Left ventricle myocardium superior (tissue), 1 donor: ENCODE measurements around the gene SSU72. TPM values are rescaled to one million over a fixed set of nuclear protein-coding genes. Genes with fewer than 3 reads are reported as not detected.
A peak's percentile ranks its signal among the peaks of the same experiment; 100 is the strongest.

Source experiments
- ATAC-seq: fragments of 200-7000 bp; cut with Tn5 transposase; one replicate; pipeline ENCODE4 v1.9.1; 2020; ENCODE audit warnings: mild to moderate bottlenecking, moderate library complexity
- DNase-seq: peaks from one replicate; pipeline ENCODE4 v3.0.0-alpha.2; 2020
- intact Hi-C: fragments of 100-400 bp; cut with micrococcal nuclease; formaldehyde crosslinking; loops from one replicate; pipeline ENCODE4 v1.11.0; 2022
- long read RNA-seq: library from polyadenylated mRNA; unstranded; transcript quantifications from one replicate; pipeline ENCODE4 v2.0.0, GENCODE V29; 2021
- total RNA-seq: library from RNA; stranded (reverse); fragmentation: NEBNext Ultra II Directional; extraction: Animal tissue kit (Norgen Biotek cat#: 25700); gene quantifications from one replicate; pipeline ENCODE4 v1.2.1, GENCODE V29; 2021
- donor health status: DM: no; HTN: yes; CAD: no; lungs with severe emphysema.

Gene SSU72
- total RNA-seq = 118 TPM
- long read RNA-seq, full-length matches to known transcripts = 219 of 235 reads
- long read RNA-seq, partial matches to known transcripts = 14 of 235 reads
- long read RNA-seq, other reads (novel, unspliced or antisense) = 2 of 235 reads

DNA sequence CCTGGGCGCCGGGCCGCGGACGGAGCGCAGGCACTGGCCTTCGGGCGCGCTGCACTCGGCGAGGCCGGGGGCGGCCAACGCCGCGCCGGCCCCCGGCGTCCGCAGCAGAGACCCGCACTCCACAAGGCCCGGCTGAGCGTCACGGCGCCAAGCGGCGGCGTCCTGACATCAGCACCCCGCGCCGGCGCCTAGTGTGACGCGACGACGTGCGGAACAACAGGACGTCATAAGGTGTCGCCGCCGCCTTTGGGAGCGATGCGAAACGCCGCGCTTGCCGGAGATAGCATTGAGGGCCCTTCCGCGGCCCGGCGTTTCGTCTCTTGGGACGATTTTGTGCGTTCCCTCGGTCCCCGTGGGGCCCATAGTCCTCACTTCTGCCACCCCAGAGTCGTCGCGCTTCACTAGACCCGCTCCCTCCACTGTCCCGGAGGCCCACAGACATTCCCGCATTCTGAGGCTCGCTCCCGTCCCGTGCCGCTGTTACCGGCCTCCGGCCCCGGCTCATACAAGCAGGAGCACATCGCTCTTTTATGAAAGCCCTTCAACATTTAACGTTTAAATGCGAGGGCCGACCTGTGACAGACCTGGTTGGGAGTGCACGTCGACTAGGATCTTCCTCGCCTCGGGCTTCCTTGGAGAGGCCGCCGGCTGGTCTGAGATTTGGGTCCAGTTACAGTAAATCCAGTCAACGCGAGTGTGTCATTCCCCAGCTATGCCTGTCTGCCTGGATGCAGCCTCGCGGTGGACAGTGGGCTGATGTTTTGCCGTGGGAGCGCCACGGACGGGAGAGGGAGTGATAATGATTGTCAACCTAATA is at the start of gene SSU72:
TSS of gene SSU72 (minus strand) at position 143 of the 817 bp plus-strand sequence. CDS start 306 bp downstream, outside the sequence.
- intact Hi-C loops = no loop called here
- DNase-seq = peak; percentile 97
- ATAC-seq = peak; percentile 96

DNA sequence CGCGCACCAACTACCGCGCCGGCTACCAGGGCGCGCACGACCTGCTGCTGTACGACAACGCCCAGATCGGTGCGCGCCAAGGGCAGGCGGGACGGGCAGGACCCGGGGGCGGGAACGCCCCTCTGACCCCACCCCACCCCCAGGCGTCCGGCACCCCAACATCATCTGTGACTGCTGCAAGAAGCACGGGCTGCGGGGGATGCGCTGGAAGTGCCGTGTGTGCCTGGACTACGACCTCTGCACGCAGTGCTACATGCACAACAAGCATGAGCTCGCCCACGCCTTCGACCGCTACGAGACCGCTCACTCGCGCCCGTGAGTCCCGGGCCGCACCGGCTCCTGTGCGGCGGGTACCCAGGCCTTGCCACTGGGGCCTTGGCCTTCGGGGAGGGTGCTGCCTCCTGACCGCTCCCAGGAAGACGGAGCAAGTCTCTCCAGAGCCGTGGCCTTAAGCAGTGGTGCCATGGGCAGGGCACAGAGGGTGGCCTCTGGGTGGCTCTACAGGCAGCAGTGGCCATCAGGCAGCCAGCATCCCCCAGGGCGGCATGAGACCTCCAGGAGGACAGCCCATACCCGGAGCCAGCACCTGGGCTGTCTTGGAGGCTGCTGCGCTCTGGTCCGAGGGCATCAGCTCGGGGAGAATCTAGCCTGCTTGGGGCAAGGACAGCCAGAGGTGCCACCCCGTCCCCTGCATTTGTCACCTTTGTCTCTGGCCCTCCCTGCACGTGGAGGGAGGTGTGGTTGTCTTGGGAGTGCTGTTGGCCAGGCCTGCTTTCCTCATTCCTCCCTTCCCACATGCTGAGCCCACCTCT is 49.2 kb upstream of the SSU72 start:
- no peak for ATAC-seq
- intact Hi-C loops = no loop called here
- peak; percentile 31 for DNase-seq

DNA sequence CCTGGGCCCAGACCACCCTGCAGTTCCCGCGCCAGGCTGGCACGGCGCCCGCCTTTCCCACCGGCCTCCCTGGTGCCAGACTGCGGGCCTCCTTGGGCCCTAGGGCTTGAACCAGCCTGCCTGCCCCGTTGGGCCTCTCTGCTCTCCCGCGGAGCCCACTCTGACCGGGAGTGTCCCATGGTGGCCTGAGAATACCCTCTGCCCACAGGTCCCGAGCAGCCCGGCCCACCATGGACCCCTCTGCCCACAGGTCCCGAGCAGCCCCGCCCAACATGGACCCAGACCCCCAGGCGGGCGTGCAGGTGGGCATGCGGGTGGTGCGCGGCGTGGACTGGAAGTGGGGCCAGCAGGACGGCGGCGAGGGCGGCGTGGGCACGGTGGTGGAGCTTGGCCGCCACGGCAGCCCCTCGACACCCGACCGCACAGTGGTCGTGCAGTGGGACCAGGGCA is 48.5 kb upstream of the SSU72 start:
- peak; percentile 32 for DNase-seq
- intact Hi-C loops = no loop called here
- ATAC-seq = no peak

DNA sequence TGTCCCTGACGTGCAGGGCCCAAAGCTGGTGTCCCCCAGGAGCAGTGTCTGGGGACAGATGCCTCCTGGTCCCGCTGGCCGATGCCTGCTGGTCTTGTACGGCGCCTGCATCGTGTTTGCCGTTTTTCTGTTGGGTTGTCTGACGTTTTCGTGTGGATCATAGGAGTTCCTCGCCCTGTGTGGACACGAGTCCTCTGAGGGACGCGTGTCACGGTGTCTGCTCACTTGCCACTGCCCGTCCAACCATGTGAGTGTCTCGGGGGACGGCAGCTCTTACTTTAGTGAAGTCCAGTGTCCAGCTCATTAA is 48.1 kb upstream of the SSU72 start:
- ATAC-seq (no peak), DNase-seq (peak; percentile 20)
- intact Hi-C loops = no loop called here

DNA sequence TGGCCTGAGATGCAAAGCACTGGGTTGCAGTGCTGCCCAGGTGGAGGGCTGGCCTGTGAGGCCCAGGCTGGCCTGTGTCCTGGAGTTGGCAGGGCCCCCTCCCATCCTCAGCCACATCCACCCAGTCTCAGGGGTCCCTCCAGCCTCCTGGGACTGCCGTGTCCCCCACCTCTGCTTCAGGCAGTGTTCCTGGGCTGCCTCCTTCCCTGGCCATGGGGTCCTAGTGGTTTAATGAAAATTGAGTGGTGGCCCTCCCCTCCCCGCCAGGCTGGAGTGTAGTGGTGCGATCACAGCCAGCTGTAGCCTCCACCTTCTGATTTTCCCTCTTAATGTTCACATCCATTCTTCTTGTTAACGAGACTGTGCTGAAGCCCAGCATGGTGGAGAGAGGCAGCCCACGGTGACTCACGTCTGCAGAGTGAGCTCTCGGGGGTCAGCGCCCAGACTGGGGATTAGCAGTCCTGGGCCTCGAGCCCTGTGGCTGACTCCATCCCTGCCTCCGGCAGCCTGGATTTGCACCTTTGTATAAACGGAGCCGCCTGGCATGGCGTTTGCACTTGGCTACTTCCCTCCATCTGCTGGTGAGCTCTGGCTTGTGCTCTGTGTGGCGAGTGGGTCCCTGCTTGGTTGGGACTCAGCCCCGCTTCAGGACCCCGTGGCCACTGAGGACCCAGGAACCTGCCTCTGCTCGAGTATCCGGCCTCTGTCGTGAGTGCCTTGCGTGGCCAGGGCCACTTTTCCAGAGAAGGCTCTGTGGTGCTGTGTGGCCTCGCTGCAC is 47.5 kb upstream of the SSU72 start:
- no peak for ATAC-seq
- intact Hi-C loops = no loop called here
- peak; percentile 37 for DNase-seq

DNA sequence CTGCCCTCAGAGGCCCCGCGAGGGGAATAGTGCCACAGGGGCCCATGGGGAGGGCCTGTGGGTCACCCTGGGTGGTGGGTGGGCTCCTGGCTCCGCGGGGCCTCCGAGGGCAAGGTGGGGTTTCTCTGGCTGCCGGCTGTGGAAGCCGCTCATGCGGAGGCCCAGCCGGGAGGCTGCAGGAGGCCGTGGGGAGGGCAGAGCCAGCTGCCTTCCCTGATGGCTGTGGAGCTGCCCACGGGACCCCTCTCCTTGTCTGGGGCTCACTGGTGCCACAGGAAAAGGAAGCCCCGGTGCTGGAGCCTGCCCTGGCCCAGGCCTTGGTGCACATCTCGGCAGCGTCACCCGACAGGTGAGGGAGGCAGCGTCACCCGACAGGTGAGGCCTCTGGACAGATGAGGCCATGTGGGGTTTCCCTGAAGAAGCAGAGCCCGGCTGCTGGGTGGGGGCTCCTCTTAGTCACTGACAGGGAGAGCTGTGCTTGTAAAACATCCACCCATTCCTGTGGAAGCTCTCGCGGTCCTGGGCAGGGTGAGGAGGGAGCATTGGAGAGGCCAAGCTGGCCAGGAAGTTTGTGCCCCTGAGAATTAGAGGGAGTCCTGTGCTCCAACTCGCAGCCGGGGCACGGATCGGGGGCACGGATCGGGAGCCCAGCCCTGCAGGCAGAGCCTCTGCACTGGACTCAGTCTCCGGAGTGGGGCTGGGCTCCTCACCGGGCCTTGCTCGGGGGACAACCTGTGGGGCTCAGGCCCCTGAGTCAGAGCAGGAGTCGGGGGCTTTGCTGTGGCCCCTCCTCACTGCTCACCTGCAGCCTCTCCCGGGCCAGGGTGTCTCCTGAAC is 46.7 kb upstream of the SSU72 start:
- DNase-seq (peak; percentile 29), ATAC-seq (no peak)
- intact Hi-C loops = no loop called here

DNA sequence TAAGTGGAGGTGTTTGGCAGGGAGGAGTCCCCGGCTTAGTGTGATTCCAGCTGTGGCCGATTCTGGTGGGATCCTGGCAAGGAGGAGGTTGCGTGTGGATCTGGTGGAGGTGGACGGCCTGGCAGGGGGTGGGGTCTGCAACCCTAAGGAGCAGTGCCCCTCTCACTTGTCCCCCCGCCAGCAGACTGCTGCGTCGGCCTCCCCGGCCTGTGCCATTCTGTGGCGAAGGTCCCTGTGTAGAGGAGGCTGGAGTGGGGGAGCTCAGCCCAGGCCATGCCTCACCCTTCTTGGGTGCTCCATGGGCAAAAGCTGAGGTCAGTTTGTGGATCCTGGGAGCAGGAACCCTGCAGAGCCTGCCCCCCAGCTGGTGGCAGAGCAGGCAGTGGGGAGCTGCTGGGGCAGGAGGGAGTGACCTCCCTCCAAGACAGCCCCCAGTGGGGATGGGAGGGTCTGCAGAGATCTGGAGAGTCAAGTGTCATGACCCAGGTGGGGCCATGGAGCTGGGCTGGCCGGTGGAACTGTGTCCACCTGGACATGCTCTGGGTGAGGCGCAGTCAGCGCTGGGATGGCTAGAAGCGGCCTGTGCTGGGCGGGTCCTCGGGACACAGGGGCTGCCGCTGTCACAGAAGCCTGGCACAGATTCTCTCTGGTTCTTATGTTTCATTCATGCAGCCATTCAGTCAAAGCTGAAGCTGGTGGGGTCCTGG is 45.9 kb upstream of the SSU72 start:
- intact Hi-C loops = no loop called here
- DNase-seq = peak; percentile 39
- no peak for ATAC-seq

DNA sequence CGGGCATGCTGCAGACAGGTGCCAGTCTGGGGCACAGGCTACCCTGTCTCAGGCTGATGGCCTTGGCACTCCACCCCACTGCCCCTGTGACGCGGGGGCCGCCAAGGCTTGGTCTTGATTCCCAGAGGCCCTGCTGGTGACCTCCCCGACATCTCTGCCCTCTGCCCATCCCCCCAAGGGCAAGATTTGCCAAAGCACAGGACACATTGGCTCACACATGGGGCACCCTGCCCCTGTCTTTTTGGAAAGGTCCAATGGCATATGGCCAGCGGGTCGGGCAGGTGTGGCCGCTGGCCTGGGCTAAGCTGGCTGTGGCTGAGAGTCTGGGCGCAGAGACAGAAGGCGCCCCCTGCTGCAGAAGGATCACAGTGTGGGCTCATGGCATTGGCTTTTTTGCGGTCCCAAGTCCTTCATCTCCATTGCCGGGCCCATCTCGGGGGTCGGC is 45.3 kb upstream of the SSU72 start:
- intact Hi-C loops = no loop called here
- ATAC-seq (peak; percentile 44), DNase-seq (peak; percentile 85)

DNA sequence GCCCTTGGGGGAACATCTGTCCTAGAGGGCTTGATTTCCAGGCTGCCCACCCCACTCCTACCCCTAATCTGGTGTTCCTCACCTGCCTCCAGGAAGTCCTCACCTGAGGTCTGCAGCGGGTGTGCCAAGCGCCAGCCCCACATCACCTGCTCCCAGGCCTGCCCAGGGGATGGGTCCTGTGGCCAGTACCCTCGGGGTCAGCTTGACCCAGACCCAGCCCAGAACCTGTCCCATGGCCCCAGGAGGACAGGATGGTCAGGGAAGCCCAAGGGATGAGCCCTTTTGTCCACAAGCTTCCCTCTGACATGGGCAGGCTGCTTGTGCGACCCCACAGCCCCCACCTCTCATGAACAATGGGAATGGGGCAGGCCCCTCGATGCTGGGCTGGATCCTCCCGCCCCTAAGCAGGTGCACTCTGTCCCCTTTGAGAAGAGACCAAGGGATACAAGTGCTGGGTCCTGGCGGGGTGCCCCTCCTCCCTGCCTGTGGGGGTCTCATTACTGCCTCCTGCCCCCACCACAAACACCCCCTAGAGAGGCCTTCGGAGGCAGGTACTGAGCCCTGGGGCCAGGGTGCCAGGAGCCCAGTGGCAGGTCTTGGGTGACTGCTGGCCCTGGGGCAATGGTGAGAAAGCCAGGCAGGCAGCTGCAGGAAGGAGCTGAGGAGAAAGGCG is 43.9 kb upstream of the SSU72 start:
- DNase-seq = peak; percentile 27
- intact Hi-C loops = no loop called here
- ATAC-seq = no peak

DNA sequence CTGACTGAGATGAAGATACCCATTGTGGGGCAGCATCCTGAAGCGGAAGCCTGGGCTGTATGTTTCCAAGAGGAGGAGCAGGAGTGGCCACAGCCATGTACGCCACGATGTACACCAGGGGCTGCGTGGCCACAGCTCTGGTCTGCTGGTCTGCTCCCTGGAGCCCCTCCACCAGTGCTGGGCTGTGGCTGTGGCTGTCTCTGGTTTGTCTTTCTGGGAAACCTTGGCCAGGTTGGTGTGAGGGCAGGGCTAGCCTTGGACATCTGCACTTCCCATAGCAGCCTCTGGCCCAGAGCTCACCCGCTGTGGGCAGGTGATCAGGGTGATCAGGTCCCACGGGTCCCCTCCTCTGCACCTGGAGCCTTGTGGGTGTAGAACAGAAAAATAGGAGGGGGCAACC is 43.3 kb upstream of the SSU72 start:
- intact Hi-C loops = no loop called here
- DNase-seq (peak; percentile 26), ATAC-seq (no peak)

DNA sequence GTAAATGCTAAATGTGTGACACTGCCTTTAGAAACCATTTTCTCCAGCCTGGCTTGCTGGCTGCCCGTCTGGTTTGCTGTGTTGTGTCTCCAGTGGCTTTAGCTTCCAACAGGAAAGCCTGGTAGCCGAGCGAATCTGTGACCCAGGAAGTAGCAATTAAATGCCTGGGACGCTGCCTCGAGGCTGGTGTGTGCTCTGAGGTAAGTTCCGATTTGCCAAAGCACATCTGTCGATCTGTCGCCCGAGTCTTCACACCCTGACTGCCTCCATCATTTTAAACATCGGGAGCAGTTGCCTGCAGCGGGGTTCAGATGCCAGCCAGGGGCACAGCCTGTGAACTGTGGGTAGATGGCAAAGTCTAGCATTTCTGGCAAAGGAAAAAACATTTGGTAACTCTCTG is 42.9 kb upstream of the SSU72 start:
- no peak for DNase-seq
- no peak for ATAC-seq
- intact Hi-C loops = no loop called here

DNA sequence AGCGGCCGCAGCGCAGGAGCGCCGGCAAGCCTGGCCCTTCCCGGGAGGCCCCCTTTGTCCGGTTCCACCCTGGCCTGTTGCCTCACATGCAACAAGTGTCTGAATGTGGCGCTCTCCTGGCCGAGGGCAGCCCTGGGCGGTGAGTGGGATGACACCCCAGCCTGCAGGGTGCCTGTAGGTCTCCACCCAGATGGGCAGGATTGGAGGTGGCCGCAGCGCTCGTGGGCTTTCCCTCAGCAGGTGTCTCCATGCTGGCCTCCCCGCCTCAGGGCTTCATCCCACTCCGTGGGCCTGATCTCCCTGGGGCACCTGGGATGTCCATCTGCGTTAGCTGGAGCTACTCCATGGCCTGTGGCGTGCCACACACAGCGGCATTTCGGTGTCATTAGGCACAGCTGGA is 42.2 kb upstream of the SSU72 start:
- no peak for ATAC-seq
- intact Hi-C loops = no loop called here
- peak; percentile 45 for DNase-seq

DNA sequence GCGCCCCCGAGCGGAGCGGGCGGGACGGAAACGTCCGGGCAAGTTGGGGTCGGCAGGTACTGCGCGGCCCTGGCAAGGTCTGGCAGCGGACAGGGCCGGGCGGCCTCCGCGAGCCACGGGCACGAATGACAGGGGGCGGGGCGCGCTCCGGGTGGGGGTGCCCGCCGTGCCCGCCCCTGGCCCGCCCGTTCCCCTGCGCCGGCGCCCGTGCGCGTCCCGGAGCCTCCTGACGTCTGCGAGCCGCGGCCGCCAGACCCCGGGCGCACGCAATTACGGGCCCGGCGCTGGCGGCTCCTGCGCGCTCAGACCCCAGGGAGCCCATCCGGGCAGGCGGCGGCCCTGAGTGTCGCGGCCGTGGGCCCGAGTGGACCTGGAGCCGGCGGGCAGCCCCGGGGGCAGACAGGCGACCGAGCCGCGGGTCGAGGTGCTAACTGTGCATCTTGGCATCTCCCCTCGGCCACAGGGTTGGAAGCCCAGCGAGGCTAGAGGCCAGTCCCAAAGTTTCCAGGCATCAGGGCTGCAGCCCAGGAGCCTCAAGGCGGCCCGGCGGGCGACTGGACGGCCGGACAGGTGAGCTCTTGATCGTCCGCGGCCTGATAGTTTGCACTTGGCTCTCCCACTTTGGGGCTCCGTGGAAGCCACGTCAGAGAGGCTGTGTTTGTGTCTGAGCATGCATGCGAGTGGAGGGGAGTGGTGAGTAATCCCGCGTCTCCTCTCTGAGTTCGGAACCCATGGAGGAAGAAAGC is 41.6 kb upstream of the SSU72 start:
- ATAC-seq = peak; percentile 7
- peak; percentile 80 for DNase-seq
- intact Hi-C loops = no loop called here

DNA sequence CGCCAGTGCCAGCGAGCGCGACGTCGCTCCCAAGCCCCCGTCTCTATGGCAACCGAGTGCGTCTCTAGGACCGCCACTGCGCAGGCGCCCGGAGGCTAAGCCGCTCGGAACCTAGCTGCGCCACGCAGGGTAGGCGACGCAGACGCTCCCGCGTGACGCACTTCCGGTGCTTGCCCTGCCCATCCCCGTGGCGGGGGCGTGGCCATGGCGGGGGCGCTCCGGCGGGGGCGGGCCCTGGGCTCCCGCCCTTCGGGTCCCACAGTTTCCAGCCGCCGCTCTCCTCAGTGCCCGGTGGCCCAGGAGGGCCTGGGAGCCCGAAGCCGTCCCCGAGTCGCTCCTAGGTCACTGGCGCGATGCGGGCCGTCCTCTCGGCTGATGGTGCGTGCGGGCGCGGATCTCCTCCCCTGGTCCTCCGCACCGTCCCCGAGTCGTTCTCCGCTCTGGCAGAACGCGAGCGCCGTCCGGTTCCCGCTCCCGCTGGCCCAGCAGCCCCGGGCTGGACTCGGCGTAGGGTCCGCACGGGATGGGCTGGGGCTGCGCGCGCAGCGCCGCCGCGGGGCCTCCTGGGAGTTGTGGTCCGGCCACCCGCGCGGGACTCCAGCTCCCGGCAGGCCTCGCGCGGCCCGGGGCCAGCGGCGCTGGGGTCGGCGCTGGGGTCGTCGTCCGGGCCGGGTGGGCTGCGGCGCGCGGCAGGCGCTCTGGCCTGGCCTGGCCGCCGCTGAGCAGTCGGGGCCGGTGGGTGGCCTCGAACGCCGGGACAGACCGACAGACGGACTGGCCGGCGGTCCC is 40.8 kb upstream of the SSU72 start, which contains the start of gene MIB2:
TSS of gene MIB2 (plus strand) at position 245 of the 789 bp plus-strand sequence. CDS start 7,953 bp downstream, outside the sequence.
- intact Hi-C loops = no loop called here
- peak; percentile 98 for DNase-seq
- peak; percentile 91 for ATAC-seq

DNA sequence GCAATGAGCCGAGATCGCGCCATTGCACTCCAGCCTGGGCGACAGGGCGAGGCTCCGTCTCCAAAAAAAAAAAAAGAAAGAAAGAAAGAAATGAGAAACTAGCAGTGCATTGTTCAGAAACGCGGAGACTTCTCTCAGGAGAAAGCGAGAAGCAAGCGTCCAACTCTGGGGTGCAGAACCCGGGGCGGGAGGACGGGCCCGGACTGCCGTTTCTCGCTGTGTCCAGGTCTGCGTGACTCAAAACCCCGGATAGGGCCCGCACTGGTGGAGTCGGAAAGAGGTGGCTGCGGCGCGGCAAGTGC is 40.2 kb upstream of the SSU72 start:
- DNase-seq = no peak
- intact Hi-C loops = no loop called here
- no peak for ATAC-seq
